ENCODE measurements around the gene TMEM273.

GRCh38 chr10:49218480-49218879, 30.3 kb upstream of the TMEM273 start:
- TF ChIP-seq SIN3A (IDR thresholded peaks at IDR 0.05; ENCODE audit: borderline replicate concordance, low read depth, low read length) (no peak), EZH2phosphoT487 (IDR thresholded peaks at IDR 0.05; ENCODE audit: borderline replicate concordance, low read depth) (no peak), ZBTB33 (IDR thresholded peaks at IDR 0.05; ENCODE audit: borderline replicate concordance, low read depth) (no peak), CTCF (IDR thresholded peaks at IDR 0.05) (no peak), GABPA (IDR thresholded peaks at IDR 0.05; ENCODE audit: low read depth) (no peak), POLR2AphosphoS5 (IDR thresholded peaks at IDR 0.05; ENCODE audit: low read depth, low read length) (no peak), YY1 (IDR thresholded peaks at IDR 0.05; ENCODE audit: low read depth) (no peak), RFX5 (IDR thresholded peaks at IDR 0.05; ENCODE audit: low read length) (no peak), USF2 (IDR thresholded peaks at IDR 0.05; ENCODE audit: borderline replicate concordance, low read depth, low read length) (no peak), IRF3 (IDR thresholded peaks at IDR 0.05; ENCODE audit: low read depth, low read length) (no peak)

Data from SK-N-SH (cell line).